GM11168 (cell line): ENCODE results near the gene CDH16.

ENCODE experiments used
- in situ Hi-C: fragments of 300-500 bp; cut with MboI; formaldehyde crosslinking; loops from one replicate; pipeline ENCODE4 v1.12.0; 2022; ENCODE audit warnings: low sequenced_read_pairs; ENCODE audit not compliant: unreplicated experiment

Gene CDH16

DNA sequence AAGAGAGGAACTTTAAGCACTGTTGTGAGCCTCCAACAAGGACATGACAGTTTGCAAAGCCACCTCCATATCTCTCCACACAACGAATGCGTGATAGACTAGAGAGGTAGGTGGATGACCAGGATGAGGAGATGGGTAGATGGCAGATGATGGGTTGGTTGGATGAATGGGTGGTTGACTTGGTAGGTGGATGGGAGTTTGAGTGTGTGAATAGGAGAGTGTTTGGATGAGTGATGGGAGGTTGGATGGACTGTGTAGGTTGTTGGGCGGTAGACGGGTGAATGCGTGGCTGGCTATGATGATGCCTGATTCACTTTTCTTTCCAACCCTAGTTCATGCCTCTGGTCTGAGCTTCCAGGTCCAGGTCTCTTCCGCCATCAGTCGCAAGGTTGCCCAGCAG lies 4.1 kb downstream of the CDH16 start:
- in situ Hi-C loops: no loop called here

GRCh38 chr16:66913711-66914110 lies 5.0 kb downstream of the CDH16 start:
- in situ Hi-C loops: no loop called here

- in situ Hi-C loops: no loop called here
Observed at GRCh38 chr16:66913081-66913480, 5.6 kb downstream of the CDH16 start.

DNA sequence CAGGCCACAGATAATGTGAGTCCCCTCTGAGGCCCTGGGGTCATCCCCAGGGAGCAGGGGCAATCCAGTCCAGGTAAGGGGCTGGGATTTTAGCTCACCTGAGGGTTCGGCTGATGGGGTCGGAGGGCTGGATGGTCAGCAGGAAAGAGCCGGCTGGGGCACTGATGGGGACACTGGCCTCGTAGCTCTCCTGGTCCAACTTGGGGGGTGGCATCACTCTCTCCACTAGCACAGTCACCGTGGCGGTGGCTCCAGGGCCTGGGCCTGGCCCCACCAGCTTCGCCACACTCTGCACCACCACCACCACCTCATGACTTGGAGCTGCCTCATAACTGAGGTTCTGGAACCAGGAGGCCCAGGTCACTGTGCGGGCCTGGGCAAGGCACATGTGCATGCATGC lies 6.9 kb downstream of the CDH16 start:
- in situ Hi-C loops: no loop called here

DNA sequence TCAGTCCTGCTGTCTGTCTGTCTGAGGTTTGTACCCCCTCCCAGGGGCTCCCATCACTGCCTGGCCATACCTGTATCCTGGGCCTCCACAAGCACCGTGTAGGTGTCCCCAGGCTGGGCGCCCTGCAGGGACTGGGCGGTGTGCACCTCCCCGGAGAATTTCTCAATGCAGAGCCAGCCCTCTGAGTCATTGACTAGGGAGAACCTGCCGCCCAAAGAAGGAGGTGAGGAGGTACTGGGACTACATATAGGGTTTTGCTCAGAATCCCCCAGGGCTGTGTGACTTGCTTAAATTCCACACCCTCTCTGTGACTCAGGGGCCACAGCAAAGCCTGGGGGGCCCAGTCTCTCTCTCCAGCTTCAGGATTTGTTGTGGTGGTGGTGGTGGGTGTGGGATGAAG lies 7.6 kb downstream of the CDH16 start:
- in situ Hi-C loops: no loop called here

- in situ Hi-C loops: no loop called here
Observed at GRCh38 chr16:66910175-66910940, 8.3 kb downstream of the CDH16 start.

DNA sequence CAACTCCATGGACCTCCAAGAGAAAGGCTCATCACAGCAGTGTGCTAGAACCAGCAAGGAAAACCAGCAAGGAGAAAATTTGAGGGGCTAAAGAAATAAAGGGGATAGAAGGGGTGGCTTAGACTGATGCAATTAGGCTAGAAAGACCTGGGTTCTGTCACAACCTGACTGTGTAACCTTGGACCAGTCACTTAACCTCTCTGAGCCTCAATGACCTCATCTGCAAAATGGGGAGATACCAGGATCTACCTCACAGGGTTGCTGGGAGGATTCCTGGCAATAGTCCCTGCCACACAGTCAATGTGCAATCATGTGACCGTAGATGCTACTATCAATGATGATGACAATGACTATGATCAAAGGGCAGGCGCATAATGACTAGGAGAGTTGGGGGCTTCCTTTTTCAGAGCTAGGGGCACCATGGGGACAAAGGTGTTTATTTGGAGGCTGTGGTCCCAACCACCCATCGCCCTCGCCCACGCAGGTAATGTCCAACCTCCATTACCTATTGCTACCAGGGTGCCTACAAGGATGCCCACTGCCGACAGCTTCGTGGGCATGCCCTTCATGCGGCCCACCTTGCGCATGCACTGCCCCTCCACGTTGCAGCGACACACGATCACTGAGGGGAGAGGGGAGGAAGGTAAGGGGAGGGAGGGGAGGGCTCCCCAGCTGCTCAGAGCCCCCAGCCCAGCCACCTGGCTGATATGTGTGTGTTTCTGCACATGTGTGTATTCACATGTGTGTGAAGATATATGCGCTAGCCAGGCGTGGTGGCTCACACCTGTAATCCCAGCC lies 9.7 kb downstream of the CDH16 start:
- in situ Hi-C loops: no loop called here

GRCh38 chr16:66908116-66908515 lies 10.6 kb downstream of the CDH16 start:
- in situ Hi-C loops: no loop called here

GRCh38 chr16:66906916-66907836 lies 11.5 kb downstream of the CDH16 start:
- in situ Hi-C loops: no loop called here

GRCh38 chr16:66905633-66906539 lies 12.8 kb downstream of the CDH16 start:
- in situ Hi-C loops: no loop called here

- in situ Hi-C loops: no loop called here
Observed at GRCh38 chr16:66904846-66905632, 13.6 kb downstream of the CDH16 start.

GRCh38 chr16:66904428-66904845 lies 14.2 kb downstream of the CDH16 start:
- in situ Hi-C loops: no loop called here

DNA sequence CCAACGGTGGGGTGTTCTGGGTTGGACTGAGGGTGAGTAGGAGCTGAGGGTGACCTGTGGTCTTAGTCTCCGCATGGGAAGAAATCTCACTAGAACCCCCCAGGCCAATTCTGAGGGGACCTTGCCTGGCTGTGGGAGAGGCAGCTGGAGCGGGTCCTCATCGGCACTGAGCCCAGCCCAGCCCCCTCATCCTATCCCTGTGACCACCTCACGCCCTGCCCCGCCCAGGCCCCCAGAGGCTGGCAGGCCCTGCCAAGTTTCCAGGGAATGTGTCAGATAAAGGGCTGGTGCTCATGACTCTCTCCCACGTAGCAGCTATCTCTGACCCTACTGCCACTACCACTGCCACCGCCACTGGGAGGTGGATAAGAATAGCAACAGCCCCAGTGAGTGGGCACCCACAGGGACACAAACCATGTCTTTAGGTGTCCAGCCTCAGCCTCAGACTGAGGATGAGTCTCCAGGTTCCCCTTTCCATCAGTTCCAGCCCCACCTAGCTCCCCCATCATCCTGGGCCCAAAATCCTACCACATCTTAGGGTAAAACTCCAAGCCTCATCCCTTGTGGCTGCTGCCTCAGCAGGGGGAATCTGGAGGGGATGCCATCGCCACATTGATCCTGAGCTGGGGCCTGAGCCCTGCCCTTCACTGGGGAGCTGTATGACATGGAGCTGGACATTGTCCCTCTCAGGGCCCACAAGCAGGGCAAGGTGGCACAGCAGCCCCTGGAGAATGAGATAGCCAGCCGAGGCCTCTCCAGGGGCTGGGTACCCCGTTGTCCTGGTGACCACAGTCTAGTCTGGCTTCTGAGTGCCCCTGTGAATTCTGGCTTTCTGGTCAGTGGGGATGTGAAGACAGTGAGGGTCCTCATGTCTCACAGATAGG lies 14.9 kb downstream of the CDH16 start:
- in situ Hi-C loops: no loop called here

DNA sequence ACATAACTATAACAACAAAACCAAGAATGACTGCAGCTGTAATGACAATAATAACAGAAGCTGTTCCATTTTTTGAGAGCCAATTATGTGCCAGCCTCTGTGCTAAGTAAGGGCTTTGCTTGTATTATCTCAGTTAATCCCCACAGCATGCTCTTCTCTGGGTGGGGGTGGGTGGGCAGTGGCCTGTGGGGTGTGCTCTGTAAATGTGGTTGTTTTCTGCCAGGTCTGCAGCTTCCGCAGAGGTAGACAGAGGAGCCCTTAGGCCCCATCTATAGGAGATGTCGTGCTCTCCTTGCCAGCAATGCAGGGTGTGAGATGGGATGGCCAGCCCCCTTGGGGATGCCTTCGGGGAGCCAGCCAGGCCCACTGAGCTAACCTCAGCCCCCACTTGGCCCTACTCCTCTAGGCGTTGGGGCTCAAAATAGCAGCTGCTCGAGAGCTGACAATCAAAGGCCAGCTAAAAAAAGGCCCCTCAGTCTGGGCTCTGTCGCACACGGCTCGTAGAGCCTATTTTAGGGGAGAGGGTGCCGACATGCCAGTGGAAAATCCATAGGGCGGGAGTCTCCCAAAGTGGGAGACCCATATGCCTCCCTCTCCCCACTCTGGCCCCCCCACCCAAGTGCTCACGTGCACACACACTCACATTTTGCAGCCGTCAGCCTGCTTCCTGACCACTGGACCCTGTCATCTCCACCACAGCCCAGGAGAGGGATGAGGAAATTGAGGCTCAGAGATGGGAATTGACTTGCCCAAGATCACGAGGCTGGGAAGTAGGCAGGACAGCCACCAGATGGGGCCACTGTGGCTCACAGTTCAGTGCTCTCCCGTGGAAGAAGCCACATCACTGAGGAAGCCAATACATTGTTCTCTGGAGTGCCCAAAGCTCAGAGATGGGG lies 15.8 kb downstream of the CDH16 start:
- in situ Hi-C loops: no loop called here

DNA sequence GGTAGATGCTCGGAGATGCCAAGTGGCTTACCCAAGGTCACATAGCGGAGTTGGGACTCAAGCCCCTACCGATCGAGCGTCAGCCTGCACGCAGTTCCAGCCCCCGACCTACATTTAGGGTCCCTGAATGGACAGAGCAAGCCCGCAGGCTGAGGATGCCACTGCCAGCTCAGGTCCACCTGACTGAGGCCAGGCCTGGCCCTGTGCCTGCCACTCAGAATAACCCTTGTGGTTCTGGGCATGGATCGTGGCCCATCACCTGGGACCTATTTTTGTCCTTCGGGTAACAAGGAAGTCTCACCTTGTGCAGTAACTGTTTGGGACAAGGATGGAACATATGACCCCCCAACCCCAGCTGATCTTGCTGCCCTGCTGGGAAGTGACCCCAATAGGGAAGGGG lies 17.1 kb downstream of the CDH16 start:
- in situ Hi-C loops: no loop called here

- in situ Hi-C loops: no loop called here
Observed at GRCh38 chr16:66900721-66901441, 17.8 kb downstream of the CDH16 start.
